ENCODE data around the gene PLK3.
"Not testable (repeated sequence)": the region's sequence is repeated elsewhere in the genome, so short reads cannot be mapped to it uniquely, and the experiment has no call there.

PLK3 gene

GRCh38 chr1:44787506-44787905 lies 12.7 kb upstream of the PLK3 start:
- no peak for DNase-seq (ENCODE audit: low read depth)

- no peak for DNase-seq (ENCODE audit: low read depth)
Measured at GRCh38 chr1:44788120-44788860, 11.9 kb upstream of the PLK3 start, which contains the start of gene BEST4. TSS of gene BEST4 (minus strand) at chr1:44788170. CDS start at chr1:44787705, 465 bp downstream.

GRCh38 chr1:44790968-44791801 lies 9.0 kb upstream of the PLK3 start:
- no peak for DNase-seq (ENCODE audit: low read depth)

GRCh38 chr1:44792736-44793502 lies 7.3 kb upstream of the PLK3 start:
- DNase-seq (ENCODE audit: low read depth): no peak

GRCh38 chr1:44797886-44798285 lies 2.3 kb upstream of the PLK3 start:
- not testable (repeated sequence) for DNase-seq (ENCODE audit: low read depth)

GRCh38 chr1:44798481-44799365 lies 1.5 kb upstream of the PLK3 start:
- no peak for DNase-seq (ENCODE audit: low read depth)

- no peak for DNase-seq (ENCODE audit: low read depth)
Measured at GRCh38 chr1:44801491-44802305, 1.5 kb downstream of the PLK3 start.

GRCh38 chr1:44802306-44803061 lies 2.3 kb downstream of the PLK3 start:
- no peak for DNase-seq (ENCODE audit: low read depth)

- DNase-seq (ENCODE audit: low read depth): no peak
Measured at GRCh38 chr1:44803062-44803311, 2.8 kb downstream of the PLK3 start.

GRCh38 chr1:44803312-44804095 lies 3.3 kb downstream of the PLK3 start:
- no peak for DNase-seq (ENCODE audit: low read depth)

- DNase-seq (ENCODE audit: low read depth): no peak
Measured at GRCh38 chr1:44805311-44806024, 5.3 kb downstream of the PLK3 start.

GRCh38 chr1:44806025-44806703 lies 6.0 kb downstream of the PLK3 start:
- no peak for DNase-seq (ENCODE audit: low read depth)

GRCh38 chr1:44806704-44807363 lies 6.7 kb downstream of the PLK3 start, which contains the start of gene DYNLT4:
TSS of gene DYNLT4 (minus strand) at chr1:44807351. CDS start at chr1:44806668, 683 bp downstream.
- no peak for DNase-seq (ENCODE audit: low read depth)

- peak; percentile 100 for DNase-seq (ENCODE audit: low read depth)
Measured at GRCh38 chr1:44807364-44808062, 7.3 kb downstream of the PLK3 start.

- DNase-seq (ENCODE audit: low read depth): no peak
Measured at GRCh38 chr1:44808063-44808937, 8.1 kb downstream of the PLK3 start, which contains the start of gene BTBD19. TSS of gene BTBD19 (plus strand) at chr1:44808523. CDS start at chr1:44808821, 298 bp downstream.
